Hematopoietic multipotent progenitor cell treated with erythropoietin and hydrocortisone succinate and interleukin-3 and kit ligand, for 15 days (in vitro differentiated cells): ENCODE results near the gene DHX8.
"Not testable (repeated sequence)": the region's sequence is repeated elsewhere in the genome, so short reads cannot be mapped to it uniquely, and the experiment has no call there.

Source experiments
- DNase-seq: peaks from one replicate; pipeline ENCODE4 v3.0.0-alpha.2; 2015; ENCODE audit warnings: low spot score

DHX8 gene

DNA sequence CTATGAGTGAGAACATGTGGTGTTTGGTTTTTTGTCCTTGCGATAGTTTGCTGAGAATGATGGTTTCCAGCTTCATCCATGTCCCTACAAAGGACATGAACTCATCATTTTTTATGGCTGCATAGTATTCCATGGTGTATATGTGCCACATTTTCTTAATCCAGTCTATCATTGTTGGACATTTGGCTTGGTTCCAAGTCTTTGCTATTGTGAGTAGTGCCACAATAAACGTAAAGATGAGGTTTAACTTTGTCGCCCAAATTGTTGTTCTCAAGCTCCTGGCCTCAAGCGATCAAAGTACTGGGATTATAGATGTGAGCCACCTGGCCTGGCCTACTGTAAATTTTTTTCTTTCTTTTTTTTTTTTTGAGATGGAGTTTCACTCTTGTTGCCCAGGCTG, 21.2 kb upstream of the DHX8 start:
- DNase-seq: not testable (repeated sequence)

DNA sequence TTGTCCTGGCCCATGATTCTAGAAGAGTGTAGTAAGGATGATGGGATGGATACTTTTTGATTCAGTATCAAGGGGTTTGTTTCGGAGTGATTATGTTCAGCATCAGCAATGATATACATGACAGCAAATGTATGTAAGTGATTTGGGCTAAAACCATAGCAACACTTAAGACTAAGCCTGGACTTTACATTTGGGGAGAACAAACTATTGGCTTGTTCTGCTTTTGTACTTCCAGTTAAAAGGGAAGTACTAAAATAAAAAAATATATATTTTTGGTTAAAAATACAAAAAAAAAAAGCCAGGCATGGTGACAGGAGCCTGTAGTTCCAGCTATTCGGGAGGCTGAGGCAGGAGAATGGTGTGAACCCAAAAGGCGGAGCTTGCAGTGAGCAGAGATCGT, 20.5 kb upstream of the DHX8 start:
- no peak for DNase-seq

DNA sequence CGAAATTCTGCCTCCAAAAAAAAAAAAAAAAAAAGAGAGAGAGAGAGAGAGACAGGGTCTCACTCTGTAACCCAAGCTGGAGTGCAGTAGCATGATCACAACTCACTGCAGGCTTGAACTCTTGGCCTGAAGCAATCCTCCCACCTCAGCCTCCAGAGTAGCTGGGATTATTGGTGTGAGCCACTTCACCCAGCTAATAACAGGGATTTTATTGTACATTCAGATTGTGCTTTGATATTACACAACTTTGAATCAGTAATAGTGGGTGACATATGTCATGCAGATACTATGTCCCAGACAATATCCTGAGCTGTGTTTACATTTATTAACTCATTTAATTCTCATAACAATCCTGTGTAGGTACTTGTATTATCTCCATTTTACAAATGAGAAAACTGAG, 19.7 kb upstream of the DHX8 start:
- no peak for DNase-seq

DNA sequence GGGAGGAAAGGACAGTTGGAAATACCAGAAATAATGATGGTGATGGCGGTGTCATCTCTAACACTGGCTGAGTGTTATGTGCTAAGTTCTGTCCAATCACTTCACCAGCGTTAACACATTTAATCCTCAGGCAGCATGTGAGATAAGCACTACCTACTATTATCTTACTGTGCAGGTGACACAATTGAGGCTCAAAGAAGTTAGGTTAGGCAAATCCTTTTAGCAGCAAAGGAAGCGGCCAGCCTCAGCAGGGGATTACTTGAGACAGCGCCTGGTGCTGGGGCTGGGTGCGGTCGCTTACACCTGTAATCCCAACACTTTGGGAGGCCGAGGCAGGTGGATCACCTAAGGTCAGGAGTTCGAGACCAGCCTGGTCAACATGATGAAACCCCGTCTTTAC, 18.7 kb upstream of the DHX8 start:
- DNase-seq: no peak

DNA sequence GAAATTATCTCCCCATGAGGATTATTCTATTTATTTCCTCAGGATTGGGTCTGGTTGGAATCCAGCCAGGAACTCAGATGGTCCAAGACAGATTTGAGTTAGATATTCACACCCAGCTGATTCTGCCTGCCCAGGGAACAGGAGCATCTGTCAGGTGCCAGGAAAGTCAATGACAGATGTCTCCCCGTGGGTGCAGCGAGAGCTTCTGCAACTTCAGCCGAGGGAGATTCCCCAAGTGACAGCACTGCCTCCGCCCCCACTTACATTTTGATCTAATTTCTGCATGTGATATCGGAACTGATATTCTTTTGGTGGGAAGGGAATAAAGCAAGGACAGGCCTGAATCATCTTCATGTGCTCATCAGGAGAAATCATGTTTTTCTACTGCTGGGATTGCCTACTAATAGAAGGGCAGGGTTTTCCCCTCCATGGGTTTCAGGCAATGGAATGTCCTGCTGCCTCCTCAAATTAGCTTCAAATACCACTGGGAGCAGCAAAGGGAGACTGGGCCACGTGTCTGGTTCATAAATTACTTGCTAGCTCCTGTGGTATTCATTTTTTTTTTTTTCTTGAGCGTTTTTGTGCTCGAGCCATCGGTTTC, 15.7 kb upstream of the DHX8 start:
- no peak for DNase-seq

DNA sequence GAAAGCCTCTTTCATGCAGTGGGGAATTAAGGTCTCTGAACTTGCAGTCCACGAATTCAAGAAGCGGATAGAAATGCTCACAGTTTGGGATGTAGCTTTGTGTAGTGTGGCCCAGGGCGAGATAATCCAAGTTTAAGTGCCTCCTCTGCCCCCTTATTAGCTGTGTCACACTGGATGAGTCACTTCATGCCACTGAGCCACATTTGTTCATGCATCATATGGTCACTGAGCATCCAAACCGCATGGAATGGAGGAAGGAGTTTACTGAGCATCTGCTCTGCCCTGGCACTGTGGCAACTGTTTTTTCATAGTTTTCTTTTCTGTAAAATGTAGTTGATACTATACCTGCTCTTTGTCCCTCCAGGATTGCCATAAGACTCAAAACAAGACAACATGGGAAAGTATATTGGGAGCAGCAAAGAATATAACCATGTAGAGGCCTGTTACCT, 15.1 kb upstream of the DHX8 start:
- no peak for DNase-seq

DNA sequence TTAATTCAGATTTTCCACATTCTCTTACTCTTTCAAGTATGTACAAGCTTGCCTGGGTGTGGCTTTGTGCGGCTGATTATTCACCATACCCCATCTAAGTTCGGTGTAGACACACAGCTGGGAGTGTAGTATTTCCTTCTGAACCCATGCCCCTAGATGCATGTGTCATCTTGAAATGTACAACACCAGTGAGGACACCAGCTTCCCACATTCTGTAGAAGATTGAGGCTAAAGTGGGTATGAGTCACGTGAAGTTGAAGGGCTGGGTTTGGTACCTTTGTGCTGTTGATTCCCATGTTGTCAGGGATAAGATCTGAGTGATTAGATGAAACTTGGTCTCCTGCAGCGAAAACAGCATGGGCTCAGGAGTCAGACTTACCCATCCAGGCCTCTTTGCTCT, 14.6 kb upstream of the DHX8 start:
- no peak for DNase-seq

DNA sequence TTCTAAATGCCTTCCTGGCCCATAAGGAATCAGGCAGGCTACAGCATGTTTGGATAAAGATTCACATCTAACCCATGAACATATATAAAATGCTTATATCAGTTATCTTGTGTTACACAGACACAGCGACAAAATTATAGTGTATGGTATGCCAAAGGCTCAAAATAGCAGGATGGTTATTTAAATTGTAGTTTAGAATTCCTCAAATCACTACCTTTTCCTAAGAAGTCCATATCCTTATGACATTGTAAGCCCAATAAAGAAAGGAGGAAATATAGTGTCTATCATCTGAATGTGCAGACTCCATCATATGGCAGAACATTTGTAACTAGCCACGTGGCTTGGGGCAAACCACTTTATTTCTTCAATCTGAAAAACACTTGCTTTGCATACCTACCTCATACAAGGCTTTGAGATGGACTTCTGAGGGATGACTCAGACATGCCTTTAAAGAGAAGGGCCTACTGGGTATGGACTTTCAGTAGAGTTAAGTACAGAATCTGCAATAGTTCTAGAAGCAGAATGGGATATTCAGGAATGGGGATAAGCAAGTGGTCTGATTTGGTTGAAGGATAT, 12.1 kb upstream of the DHX8 start:
- no peak for DNase-seq

DNA sequence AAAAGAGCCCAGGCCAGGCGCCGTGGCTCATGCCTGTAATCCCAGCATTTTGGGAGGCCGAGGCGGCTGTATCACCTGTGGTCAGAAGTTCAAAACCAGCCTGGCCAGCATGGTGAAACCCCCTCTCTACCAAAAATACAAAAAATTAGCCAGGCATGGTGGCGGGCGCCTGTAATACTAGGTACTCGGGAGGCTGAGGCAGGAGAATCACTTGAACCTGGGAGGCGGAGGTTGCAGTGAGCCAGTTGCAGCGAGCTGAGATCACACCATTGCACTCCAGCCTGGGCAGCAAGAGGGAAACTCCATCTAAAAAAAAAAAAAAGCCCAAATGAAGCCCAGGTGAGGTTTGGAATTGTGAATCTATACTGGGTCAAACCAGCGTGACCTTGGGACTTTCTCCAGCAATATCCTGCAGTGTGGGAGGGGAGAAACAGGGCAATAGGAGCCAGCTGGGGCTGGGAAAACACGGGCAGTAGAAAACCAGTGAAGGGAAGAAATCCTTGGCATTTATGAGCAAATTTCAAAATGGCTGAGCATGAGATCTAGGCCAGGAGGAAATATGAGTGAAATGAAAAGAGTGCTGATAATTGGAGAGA, 8.2 kb upstream of the DHX8 start:
- DNase-seq: no peak

DNA sequence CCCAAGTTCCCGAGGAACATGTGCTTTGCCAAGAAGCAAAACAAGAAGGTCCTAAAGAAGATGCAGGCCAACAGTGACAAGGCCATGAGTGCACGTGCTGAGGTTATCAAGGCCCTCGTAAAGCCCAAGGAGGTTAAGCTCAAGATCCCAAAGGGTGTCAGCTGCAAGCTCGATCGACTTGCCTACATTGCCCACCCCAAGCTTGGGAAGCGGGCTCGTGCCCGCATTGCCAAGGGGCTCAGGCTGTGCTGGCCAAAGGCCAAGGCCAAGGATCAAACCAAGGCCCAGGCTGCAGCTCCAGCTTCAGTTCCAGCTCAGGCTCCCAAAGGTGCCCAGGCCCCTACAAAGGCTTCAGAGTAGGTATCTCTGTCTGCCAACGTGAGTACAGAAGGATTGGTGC, 7.5 kb upstream of the DHX8 start:
- DNase-seq: not testable (repeated sequence)

DNA sequence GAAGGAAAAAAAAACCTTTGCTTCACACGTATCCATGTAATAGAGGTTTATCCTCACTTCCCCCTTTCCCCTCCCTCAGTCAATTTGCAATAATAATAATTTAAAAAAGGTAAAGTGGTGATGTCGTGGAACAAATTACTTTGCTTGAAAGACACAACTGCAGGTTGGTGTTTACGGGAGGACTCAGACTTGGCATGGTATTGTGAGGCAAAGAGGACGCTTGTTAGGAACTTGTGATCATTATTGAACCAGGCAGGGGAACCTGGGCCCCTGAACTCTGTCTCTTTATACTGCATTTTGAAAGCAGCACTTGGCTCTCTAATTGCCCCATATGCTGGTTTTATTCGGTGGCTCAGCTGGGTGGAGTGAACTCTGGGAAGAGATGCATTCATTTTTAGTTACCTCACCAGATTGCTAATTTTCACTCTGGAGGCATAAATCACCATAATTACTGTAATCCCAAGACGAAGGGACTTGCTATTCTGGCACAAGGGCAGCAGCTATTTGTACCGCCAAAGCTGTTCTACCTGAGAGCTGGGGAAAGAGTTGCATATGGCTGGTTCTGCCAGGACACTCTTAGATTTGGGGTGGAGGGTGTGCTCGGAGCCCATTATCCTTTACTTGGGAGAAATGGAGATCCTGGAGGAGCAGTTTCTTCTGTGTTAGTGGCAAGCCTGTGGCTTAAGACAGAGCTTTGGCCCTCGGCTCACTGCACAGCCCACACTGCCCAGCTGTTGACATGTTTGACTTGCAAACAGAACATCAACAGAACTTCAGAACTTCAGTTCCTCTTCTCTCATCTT, 5.7 kb upstream of the DHX8 start:
- no peak for DNase-seq

DNA sequence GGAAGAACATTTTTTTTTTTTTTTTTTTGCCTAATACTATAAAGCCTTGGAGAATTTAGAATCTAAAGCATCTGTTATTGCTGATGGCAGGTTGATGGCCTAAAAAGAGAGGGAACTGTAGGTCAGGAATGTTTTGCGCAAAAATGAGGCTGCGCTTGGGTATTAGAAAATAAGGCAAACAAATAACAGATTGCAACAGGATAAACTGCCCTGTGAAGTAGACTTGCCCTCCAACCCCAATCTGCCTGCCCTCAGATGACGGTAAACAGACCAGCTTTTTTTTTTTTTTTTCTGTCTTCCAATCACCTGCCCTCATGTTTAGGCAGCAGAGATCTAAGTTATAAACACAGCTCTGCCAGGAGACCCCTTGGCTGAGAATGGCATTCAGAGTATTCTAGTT, 3.8 kb upstream of the DHX8 start:
- no peak for DNase-seq

DNA sequence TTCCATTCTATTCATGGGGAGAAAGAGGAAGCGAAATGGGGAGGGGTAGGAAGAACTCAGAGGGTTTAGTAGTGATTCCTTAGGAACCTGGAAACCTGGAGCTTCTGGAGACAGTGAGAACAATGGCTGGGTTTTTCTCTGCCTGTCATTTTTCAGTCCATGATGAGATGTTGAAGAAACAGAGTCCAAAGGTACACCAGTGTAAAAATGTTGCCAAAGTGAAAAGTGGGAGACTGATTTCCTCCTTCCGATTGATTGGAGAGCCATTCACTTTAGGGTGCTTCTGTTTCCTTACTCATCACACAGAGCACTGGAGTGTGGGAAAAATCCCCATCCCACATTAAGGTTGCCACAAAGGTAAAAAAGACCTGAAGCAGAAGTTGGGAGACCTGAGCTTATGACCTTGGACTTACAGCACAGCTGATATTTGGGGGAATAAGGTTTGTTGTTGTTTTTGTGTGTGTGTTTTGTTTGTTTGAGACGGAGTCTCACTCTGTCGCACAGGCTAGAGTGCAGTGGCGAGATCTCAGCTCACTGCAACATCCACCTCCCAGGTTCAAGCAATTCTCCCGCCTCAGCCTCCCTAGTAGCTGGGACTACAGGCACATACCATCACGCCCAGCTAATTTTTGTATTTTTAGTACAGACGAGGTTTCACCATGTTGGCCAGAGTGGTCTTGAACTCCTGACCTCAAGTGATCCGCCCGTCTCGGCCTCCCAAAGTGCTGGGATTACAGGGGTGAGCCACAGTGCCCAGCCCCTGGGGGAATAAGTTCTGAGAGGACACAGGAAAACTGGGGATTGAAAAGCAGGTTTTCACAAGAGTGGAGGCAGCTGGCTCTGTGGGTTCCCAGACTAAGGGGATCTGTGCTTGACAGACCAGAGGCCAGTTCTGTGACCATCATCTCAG, 1.4 kb upstream of the DHX8 start:
- no peak for DNase-seq

DNA sequence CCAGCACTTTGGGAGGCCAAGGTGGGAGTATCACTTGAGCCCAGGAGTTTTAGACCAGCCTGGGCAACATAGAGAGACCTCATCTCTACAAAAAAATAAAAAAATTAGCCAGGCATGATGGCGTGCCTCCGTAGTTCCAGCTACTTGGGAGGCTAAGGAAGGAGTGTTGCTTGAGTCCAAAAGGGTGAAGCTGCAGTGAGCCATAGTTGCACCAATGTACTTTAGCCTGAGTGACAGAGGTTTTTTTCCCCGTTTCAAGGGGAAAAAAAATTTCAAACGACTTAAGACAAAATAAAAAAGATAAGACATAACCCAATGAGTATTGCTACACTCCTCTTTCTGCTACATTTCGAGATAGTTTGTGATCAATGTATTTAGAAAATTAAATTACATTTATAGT, 6.8 kb downstream of the DHX8 start:
- DNase-seq: no peak

DNA sequence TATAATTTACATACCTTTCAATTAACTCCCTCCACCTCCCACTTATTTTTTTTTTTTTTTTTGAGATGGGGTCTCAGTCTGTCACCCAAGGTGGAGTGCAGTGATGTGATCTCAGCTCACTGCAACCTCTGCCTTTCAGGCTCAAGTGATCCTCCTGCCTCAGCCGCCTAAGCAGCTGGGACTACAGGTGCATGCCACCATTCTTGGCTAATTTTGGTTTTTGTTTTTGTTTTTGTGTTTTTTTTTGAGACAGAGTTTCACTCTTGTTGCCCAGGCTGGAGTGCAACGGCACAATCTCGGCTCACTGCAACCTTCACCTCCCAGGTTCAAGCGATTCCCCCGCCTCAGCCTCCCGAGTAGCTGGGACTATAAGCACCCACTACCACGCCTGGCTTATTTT, 25.7 kb downstream of the DHX8 start:
- DNase-seq: not testable (repeated sequence)

DNA sequence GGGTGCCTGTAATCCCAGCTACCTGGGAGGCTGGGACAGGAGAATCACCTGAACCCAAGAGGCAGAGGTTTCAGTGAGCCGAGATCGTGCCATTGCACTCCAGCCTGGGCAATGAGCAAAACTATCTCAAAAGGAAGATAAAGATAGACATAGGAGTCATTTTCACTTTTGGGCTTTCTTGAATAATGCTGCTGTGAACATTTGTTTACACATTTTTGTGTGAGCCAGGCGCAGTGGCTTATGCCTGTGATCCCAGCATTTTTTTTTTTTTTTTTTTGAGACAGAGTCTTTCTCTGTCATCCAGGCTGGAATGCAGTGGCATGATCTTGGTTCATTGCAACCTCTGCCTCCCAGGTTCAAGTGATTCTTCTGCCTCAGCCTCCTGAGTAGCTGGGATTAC, 27.4 kb downstream of the DHX8 start:
- DNase-seq: not testable (repeated sequence)

DNA sequence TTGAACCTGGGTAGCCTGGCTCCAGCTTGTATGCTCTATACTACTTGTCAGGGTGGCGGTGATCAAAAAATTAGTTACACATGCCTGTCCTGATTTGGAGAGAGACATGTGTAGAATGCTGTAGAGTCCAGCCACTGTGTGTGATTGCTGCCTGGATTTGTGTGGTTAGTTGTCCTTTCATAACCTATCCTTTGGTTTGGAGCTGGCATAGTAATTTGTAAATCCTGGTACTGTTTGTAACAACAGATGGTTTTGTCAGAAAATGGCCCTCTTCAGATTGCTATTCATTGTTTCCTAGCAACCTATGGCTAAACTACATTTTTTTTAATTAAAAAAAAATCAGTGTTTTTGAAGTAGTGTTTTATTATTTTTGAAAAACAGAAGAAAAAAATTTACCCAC, 31.9 kb downstream of the DHX8 start:
- no peak for DNase-seq

DNA sequence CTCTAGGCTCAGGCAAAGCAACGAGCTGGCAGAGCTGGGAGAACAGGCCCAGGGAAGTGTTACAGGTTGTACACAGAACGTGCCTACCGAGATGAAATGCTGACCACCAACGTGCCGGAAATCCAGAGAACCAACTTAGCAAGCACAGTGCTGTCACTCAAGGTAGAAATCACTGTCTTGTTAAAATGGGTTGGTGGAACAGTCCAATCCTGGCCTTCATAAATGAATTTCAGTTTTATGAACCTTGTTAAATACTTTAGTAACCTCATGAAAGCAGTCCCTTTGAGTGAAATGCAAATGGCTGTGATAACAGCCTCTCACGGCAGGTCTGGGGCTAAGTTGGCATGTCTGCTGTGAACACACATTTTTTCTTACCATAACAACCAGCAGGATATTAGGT, 33.4 kb downstream of the DHX8 start:
- DNase-seq: no peak

DNA sequence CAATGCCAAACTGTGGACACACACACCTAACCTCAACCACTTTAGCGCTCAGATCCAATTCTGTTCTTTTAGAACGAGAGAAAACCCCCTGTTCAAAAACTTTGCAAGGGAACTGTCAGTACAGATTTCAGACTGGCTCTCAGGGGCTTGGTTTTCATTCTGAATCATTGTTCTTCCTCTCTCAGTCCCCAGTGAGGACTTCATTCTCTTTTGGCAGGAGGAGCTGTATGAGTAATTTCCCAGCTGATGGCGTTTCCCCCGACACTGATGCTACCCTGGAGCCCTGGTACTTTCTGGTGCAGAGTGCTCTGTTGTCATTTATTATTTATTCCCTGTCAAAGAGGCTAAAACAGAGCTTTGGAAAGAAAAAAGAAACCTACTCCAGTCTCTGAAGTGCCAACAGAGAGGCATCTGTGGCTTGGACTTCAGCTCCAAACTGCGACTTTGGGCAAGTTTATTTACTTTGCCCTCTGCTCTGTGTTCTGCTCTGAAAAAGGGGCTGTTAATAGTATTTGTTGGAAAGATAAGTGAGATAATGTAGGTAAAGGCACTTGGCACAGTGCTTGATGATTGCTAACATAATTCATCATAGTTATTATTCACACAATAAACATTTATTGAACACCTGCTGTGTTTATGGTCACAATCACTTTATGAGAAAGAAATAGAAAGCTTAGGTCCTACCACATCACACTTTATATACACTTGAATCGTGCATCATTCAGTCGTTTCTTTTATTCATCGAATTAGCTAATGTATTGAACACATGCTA, 34.0 kb downstream of the DHX8 start:
- no peak for DNase-seq

DNA sequence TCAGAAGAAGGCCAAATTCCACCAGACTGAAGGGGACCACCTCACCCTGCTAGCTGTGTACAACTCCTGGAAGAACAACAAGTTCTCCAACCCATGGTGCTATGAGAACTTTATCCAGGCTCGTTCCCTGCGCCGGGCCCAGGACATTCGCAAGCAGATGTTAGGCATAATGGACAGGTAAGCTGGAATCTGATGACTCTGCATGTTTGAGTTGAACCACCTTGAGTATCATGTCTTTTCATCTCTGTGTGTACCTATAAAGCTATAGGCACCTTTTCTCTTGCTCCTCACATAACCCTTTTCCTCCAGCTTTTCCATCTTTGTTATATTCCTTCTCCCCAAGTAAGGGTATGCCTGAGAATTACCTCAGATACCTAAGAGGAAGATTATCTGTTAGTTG, 37.6 kb downstream of the DHX8 start:
- DNase-seq: no peak

DNA sequence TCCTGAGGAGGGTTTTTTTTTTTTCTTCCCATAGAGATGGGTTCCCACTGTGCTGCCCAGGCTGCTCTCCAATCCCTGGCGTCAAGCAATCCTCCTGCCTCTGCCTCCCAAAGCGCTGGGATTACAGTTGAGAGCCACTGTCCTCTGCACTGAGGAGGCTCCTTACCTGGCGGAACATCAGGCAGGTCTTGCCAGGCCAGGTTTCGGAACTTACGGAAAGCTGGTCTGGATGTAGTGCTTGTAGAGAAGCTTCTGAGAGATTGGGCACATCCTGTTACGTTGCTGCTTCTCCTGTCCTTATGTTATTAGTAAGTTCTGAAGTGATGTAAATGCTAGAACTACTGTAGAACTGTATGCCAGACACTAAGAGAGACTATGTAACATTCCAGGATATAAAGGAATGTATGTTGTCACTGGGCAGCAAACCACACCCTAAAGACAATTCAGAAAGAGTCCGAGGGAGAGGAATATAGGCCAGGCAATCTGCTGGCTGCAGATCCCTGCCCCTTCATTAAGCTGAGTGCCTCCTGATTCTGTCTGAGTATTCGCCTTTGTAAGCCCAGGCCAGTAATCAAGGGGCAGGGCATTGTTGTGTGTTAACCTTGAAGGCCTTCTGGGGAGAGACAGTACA, 41.3 kb downstream of the DHX8 start:
- DNase-seq: no peak
